Neural cell (in vitro differentiated cells): ENCODE measurements around the gene KRT38. TPM values are rescaled to one million over a fixed set of nuclear protein-coding genes. Genes with fewer than 3 reads are reported as not detected.

Experiments
- H2AFZ ChIP-seq: fragments of 200-600, 300-800 bp; sonication (generic), shearing (Covaris generic); 2 replicates; pipeline ENCODE4 v1.6.0; 2014; ENCODE audit warnings: low read depth, mild to moderate bottlenecking, antibody characterized with exemption, low read length, moderate library complexity
- H3F3A ChIP-seq: fragments of 200-600 bp; shearing (Covaris generic); 2 replicates; pipeline ENCODE4 v1.6.1; 2016; ENCODE audit warnings: mild to moderate bottlenecking, moderate library complexity, mixed read lengths, antibody characterized with exemption, low read length; ENCODE audit not compliant: insufficient read depth, poor library complexity, severe bottlenecking
- H3K27ac ChIP-seq: fragments of 200-600, 300-800 bp; sonication (generic), shearing (Covaris generic); 2 replicates; pipeline ENCODE4 v1.5.1; 2014; ENCODE audit warnings: mild to moderate bottlenecking, low read length, moderate library complexity
- H3K27me3 ChIP-seq: fragments of 300-800, 200-600 bp; sonication (generic), shearing (Covaris generic); 2 replicates; pipeline ENCODE4 v1.6.0; 2014; ENCODE audit warnings: mild to moderate bottlenecking, low read depth, low read length, moderate library complexity; ENCODE audit not compliant: insufficient read depth
- H3K36me3 ChIP-seq: fragments of 300-800, 200-600 bp; sonication (generic), shearing (Covaris generic); 2 replicates; pipeline ENCODE4 v1.5.1; 2014; ENCODE audit warnings: mild to moderate bottlenecking, antibody characterized with exemption, low read length, moderate library complexity; ENCODE audit not compliant: insufficient read depth
- H3K4me2 ChIP-seq: fragments of 300-800, 200-600 bp; sonication (generic), shearing (Covaris generic); 2 replicates; pipeline ENCODE4 v1.6.0; 2014; ENCODE audit warnings: mild to moderate bottlenecking, low read length
- H3K4me3 ChIP-seq: fragments of 300-800, 200-600 bp; sonication (generic), shearing (Covaris generic); 2 replicates; pipeline ENCODE4 v1.5.1; 2014; ENCODE audit warnings: mild to moderate bottlenecking, low read length, moderate library complexity
- H3K79me2 ChIP-seq: fragments of 200-600 bp; shearing (Covaris generic); replicated peaks from 2 replicates; pipeline ENCODE4 v1.6.0; 2014; ENCODE audit warnings: mild to moderate bottlenecking, low read length, moderate library complexity; ENCODE audit not compliant: insufficient read depth
- H3K9ac ChIP-seq: fragments of 300-800, 200-600 bp; sonication (generic), shearing (Covaris generic); 2 replicates; pipeline ENCODE4 v1.6.1; 2016; ENCODE audit warnings: mild to moderate bottlenecking, low read length, mixed read lengths
- H3K9me2 ChIP-seq: fragments of 200-600 bp; shearing (Covaris generic); 2 replicates; pipeline ENCODE4 v1.6.1; 2016; ENCODE audit warnings: mild to moderate bottlenecking, low read length, mixed read lengths; ENCODE audit not compliant: insufficient read depth
- H3K9me3 ChIP-seq: fragments of 200-600, 300-800 bp; sonication (generic), shearing (Covaris generic); 2 replicates; pipeline ENCODE4 v1.6.1; 2016; ENCODE audit warnings: mild to moderate bottlenecking, mixed run types, low read length, moderate library complexity, mixed read lengths
- H4K20me1 ChIP-seq: fragments of 200-600 bp; shearing (Covaris generic); 2 replicates; pipeline ENCODE4 v1.6.1; 2016; ENCODE audit warnings: mild to moderate bottlenecking, mixed run types; ENCODE audit not compliant: insufficient read depth
- CTCF ChIP-seq: fragments of 450-650 bp; IDR thresholded peaks from 2 replicates; pipeline ENCODE4 v1.5.1; 2014; ENCODE audit warnings: antibody characterized with exemption, mild to moderate bottlenecking, moderate library complexity; ENCODE audit not compliant: poor library complexity, severe bottlenecking
- EP300 ChIP-seq: fragments of 450-650 bp; conservative IDR thresholded peaks from 2 replicates; pipeline ENCODE4 v1.6.1; 2014; ENCODE audit warnings: antibody characterized with exemption, mild to moderate bottlenecking, moderate library complexity; ENCODE audit not compliant: poor library complexity, severe bottlenecking
- EZH2 ChIP-seq: fragments of 200-600, 300-800 bp; shearing (Covaris generic), sonication (generic); IDR thresholded peaks from 2 replicates; pipeline ENCODE4 v1.6.1; 2014; ENCODE audit warnings: antibody characterized with exemption, low read length, borderline replicate concordance, mild to moderate bottlenecking; ENCODE audit not compliant: insufficient read depth, poor library complexity, severe bottlenecking
- MXI1 ChIP-seq: fragments of 450-650 bp; conservative IDR thresholded peaks from 2 replicates; pipeline ENCODE4 v1.6.1; 2014; ENCODE audit warnings: antibody characterized with exemption, mild to moderate bottlenecking; ENCODE audit not compliant: poor library complexity, severe bottlenecking
- POLR2AphosphoS5 ChIP-seq: IDR thresholded peaks from 2 replicates; pipeline ENCODE4 v1.6.1; 2012
- RAD21 ChIP-seq: fragments of 450-650 bp; conservative IDR thresholded peaks from 2 replicates; pipeline ENCODE4 v1.6.1; 2014; ENCODE audit warnings: antibody characterized with exemption, mild to moderate bottlenecking, moderate library complexity
- REST ChIP-seq: IDR thresholded peaks from 2 replicates; pipeline ENCODE4 v1.6.1; 2012; ENCODE audit warnings: borderline replicate concordance
- SMC3 ChIP-seq: fragments of 450-650 bp; conservative IDR thresholded peaks from 2 replicates; pipeline ENCODE4 v1.6.1; 2014; ENCODE audit warnings: antibody characterized with exemption, mild to moderate bottlenecking, moderate library complexity; ENCODE audit not compliant: poor library complexity
- TAF1 ChIP-seq: IDR thresholded peaks from 2 replicates; pipeline ENCODE4 v1.6.1; 2012; ENCODE audit warnings: low read depth
- polyA plus RNA-seq: library from polyadenylated mRNA; depleted of rRNA; stranded (reverse); fragments of >200 nt; gene quantifications from 2 replicates; pipeline ENCODE4 v1.2.3, GENCODE V29; 2014

Gene KRT38
- polyA plus RNA-seq, 1 donor from 2014 or later = not detected

GRCh38 chr17:41480136-41480535 lies 39.4 kb upstream of the KRT38 start:
- H3K9me3 ChIP-seq = no peaks in the 10 kb centered on the region
- no peaks in the 10 kb centered on the region for H3F3A ChIP-seq
- H3K9me2 ChIP-seq = no peaks in the 10 kb centered on the region
- no peak overlapping the region for H3K4me2 ChIP-seq
- TF ChIP-seq EP300 (no peak), EZH2 (no peak), SMC3 (no peak), CTCF (no peak), MXI1 (no peak), REST (no peak), RAD21 (no peak), POLR2AphosphoS5 (no peak), TAF1 (no peak)
- H3K79me2 ChIP-seq = no peaks in the 10 kb centered on the region
- no peak overlapping the region for H3K4me3 ChIP-seq
- no peak overlapping the region for H2AFZ ChIP-seq
- no peak overlapping the region for H3K27ac ChIP-seq
- no peaks in the 10 kb centered on the region for H3K36me3 ChIP-seq
- H3K27me3 ChIP-seq = no peaks in the 10 kb centered on the region
- H4K20me1 ChIP-seq = no peaks in the 10 kb centered on the region
- H3K9ac ChIP-seq = no peak overlapping the region

GRCh38 chr17:41478237-41478636 lies 37.5 kb upstream of the KRT38 start:
- H3K9me3 ChIP-seq = no peaks in the 10 kb centered on the region
- H3K36me3 ChIP-seq = no peaks in the 10 kb centered on the region
- no peaks in the 10 kb centered on the region for H3K27me3 ChIP-seq
- no peaks in the 10 kb centered on the region for H3F3A ChIP-seq
- no peak overlapping the region for H3K4me3 ChIP-seq
- no peak overlapping the region for H3K27ac ChIP-seq
- H3K4me2 ChIP-seq = no peak overlapping the region
- no peak for TF ChIP-seq EZH2
- no peak for TF ChIP-seq SMC3
- no peak for TF ChIP-seq TAF1
- no peak for TF ChIP-seq RAD21
- no peak for TF ChIP-seq CTCF
- no peak for TF ChIP-seq EP300
- TF ChIP-seq MXI1 = no peak
- no peak for TF ChIP-seq REST
- no peak for TF ChIP-seq POLR2AphosphoS5
- no peak overlapping the region for H2AFZ ChIP-seq
- H3K9me2 ChIP-seq = no peaks in the 10 kb centered on the region
- no peaks in the 10 kb centered on the region for H3K79me2 ChIP-seq
- no peaks in the 10 kb centered on the region for H4K20me1 ChIP-seq
- no peak overlapping the region for H3K9ac ChIP-seq
